GM21390 (cell line): ENCODE measurements around the gene HSDL2.
"Not testable (repeated sequence)": the region's sequence is repeated elsewhere in the genome, so short reads cannot be mapped to it uniquely, and the experiment has no call there.

Experiments
- ATAC-seq: cut with Tn5 transposase; IDR thresholded peaks from one replicate; pipeline ENCODE4 v1.9.1; 2021; ENCODE audit not compliant: unreplicated experiment

HSDL2 gene

DNA sequence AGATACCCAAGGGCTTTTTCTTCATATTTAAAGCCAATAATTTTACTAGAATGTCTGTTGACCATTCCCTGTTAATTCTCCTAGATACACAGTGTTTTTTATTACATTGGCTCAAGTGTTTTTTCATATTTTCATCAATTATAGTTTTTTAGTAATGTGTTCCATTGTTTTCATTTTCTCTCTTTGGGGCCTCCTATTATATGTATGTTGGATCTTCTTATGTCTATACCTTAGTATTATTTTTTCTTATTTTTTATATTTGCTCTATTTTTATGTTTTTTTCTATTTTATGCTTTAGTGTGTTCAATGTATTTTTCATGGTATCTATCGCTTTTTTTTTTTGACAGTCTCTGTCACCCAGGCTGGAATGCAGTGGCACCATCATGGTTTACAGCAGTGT is 114.2 kb downstream of the HSDL2 start:
- ATAC-seq = no peak

DNA sequence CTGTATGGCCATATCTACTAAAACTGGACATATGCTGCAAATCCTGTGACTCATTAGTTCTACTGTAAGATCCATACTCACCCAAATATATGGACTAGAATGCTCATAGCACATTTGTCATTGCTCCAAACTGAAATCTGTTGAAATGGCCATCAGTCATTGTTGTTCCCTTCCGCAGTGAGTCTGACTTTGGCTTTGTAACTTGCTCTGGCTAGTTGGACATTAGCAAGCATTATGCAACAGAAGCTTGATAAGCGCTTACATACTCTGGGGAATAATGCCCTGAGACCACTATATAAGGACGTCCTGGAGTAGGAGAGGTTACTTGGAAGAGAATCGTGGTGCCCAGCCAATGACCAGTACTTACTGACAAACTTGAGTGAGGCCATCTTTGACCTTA is 115.7 kb downstream of the HSDL2 start:
- ATAC-seq = no peak

DNA sequence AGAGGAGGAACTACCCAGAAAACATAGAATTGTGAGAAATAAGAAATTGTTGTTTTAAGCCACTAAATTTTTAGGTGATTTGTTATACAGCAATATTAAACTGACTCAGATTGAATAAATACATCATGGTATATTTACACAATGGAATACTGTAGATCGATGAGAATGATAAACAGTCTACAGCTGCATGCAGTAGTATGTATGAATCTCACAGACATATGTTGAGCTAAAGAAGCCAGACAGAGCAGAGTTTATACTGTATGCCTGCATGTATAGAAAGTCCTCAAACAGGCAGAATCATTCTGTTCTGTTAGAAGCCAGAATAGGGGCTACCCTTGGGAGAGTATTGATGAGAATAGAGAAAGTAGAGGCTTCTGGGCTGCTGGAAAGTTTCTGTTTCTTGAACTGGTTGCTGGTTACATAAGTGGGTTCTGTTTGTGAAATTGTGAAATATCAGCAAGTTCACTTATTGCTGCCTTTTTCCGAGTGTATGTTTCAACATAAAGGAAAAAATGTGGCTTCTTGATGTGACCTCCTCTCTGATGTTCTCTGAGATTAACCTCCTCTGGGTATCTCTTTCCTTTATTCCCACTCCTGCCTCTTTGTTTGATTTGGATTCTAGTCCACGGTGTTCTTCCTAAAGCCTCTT is 116.3 kb downstream of the HSDL2 start:
- no peak for ATAC-seq

DNA sequence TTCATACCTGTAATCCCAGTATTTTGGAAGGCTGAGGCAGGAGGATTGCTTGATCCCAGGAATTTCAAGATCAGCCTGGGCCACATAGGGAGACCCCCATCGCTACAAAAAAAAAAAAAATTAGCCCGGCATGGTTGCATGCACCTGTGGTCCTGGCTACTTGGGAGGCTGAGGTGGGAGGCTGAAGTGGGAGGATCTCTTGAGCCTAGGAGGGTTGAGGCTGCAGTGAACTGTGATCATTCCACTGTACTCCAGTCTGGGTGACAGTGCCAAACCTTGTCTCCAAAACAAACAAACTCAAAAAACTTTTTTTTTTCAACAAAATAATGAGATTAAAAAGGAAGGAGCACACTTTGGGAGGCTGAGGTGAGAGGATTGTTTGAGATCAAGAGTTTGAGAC is 120.9 kb downstream of the HSDL2 start:
- no peak for ATAC-seq

DNA sequence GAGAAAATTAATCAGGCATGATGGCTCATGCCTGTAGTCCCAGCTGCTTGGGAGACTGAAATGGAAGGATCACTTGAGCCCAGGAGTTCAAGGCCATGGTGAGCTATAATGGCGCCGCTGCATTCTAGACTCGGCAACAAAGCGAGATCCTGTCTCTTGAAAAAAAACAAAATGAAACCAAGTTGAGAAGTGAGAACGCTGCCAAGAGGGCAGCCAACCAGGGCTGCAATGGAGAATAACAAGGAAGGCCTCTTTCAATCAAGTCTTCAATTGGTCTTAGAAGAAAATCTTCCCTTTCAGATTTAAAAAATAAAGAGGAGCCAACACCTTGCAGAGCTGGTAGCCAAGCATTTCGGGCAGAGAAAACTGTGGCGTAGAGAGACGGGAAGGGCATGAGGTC is 121.4 kb downstream of the HSDL2 start:
- ATAC-seq = no peak

DNA sequence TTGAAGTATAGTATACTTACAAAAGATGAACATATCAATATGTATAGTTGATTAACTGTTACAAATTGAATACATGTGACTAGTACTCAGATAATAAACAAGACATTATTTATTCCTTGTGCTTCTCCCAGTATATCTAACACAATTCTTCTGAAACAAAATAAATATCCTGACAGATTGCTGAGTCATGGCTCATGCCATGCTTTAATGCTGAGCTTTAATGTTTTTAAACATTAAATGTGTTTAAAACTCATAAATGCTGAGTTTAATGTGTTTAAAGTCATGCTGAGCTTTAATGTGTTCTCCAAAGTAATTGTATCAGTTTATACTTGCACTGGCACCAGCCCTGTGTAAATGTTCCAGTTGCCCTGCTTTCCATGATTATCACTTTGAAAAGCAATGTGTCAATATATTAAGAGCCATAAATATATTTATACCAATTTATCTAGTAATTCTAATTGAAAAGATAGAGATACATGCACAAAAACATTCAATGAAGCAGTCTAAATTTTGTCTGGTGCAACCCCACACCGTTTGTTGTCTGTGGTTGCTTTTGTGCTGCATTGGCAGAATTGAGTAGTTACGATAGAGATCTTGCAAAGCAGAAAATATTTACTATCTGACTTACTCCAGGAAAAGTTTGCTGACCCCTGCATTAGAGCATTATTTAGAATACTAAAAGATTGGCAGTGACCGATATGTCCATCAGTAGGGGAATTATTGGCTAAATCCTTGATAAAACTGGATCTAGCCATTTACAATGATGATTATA is 122.5 kb downstream of the HSDL2 start:
- no peak for ATAC-seq

DNA sequence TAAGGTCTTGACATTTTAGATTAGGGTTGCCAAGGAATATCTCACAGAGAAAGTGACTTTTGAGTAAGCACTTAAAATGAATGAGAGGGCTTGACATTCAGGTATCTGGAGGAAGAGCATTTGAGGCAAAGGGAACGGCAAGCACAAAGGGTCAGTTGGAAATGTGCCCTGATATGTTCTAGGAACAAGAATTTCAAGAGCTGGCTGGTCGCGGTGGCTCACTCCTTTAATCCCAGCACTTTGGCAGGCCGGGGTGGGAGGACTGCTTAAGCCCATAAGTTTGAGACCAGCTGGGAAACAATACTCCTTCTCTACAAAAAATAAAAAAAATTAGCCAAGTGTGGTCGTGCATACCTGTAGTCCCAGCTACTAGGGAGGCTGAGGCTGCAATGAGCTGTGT is 123.3 kb downstream of the HSDL2 start:
- no peak for ATAC-seq

DNA sequence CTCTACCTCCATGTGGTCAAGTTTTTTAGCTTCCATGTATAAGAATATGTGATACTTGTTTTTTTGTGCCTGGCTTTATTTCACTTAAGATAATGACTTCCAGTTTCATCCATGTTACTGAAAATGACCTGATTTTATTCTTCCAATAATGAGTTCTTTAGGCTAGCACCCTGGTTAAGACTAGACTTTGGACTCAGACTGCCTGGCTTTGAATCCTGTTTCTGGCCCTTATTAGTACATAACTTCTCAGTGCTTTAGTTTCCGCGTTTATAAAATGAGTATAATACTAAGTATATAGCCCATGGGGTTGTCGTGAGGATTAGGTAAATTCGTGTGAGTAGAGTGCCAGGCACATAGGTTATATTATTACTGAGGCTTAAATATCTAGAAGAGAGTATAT is 125.2 kb downstream of the HSDL2 start:
- ATAC-seq = no peak

DNA sequence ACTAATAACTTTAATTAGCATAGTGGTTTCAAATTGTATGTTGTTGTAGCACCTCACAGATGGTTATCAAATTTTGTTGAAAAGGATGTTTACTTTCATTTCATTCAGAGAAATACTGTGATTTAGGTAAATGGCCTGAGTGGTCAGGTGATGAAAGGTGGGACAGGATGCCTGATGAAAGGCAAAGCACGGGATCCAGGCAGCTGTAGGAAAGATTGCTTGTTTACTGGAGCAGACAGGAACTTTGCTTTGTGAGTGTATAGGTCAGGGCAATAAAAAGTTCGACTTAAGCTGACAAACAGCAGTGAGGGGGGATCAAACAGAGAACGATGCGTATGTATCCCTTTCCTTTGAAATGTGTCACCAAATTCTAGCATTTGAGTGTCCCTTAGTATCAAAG is 125.7 kb downstream of the HSDL2 start:
- ATAC-seq = no peak

DNA sequence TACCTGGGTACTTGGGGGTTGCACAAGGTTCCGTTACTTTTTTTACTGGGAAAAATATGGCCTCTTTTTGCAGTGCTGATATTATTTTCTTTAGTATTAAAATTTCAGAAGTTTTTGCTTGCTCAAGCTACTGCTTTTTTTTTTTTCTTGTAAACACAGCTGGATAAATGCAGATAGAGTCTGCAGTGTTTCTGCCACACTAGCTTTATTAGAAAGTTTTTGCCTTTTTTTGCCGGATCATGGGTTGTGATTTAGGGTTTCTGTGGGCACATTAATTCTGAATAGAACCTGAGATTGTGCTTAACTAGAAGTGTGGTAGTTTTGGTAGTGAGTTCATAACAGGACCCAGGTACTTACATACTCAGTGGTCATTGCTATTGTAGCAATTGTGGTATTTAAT is 126.7 kb downstream of the HSDL2 start:
- ATAC-seq = no peak

DNA sequence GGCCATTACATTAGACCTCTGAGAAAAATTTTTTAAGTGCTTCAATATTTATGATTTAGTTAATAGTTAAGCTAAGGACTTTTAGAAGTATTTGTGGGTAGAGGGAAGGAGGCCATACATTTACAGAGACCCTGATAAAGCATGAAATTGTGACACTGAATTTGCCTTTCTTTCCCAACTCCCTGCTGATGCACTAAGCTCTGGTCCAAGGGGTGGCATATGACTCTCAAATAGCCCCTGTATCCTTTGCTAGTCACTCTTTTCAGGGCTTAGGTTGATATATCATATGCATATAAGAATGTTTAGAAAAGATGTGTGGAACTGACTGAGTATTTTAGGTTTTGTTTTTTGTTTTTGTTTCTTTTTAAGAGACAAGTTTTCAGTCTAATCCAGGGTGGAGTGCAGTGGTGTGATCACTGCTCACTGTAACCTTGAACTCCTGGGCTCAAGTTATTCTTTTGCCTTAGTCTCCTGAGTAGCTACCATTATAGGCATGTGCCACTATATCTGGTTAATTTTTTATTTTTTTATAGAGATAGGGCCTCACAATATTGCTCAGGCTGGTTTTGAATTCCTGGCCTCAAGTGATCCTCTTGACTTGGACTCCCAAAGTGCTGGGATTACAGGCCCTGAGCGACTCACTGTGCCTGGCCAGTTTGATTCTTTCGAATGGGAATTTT is 127.2 kb downstream of the HSDL2 start:
- no peak for ATAC-seq

DNA sequence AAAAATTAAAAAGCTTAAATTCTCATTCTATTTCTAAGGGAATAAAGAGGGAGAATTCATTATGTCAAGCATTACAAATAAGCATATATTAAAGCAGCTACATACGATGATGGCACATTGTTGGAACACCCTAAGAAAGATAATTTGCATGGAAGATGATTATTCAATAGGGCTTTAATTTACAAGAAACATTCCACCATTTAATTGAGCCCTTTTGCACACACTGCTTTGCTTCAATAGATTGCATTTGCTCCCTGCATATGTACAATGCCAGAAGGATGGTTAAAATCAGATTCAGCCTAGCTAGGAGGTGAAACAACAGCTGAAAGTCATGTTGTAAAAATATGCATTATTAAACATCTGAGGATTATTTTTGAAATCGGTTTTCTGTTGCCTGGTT is 128.5 kb downstream of the HSDL2 start:
- ATAC-seq = no peak

DNA sequence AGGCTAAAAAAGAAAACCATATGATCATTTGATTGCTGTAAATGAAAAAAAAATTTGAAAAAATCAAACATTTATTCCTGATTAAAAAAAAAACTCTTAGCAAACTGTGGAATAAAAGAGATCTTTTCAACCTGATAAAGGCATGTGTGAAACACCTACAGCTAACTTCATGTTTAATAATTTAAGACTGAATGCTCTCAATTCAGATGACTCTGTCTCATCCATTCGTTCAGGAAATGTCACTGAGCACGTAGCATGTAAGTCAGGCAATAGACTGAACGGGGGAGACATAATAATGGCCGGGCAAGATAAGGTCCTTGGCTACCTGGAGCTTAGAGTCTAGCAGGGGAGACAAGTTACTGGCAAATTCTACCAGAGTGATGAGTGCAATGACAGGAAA is 132.5 kb downstream of the HSDL2 start:
- ATAC-seq = not testable (repeated sequence)

DNA sequence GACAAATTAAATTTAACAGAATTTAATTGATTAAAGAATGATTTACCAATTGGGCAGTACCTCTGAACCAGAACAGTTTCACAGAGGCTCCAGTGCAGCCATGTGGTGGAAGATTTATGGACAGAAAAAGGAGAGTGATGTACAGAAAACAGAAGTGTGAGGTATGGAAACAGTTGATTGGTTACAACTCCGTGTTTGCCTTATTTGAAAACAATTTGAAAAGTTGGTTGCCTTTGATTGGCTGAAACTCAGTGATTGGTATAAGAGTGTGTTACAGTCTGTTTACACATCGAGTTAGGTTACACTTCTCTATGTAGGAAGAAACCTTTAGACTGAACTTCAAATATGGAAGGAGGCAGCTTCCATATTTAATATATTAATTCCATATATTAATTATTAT is 136.9 kb downstream of the HSDL2 start:
- ATAC-seq = no peak

DNA sequence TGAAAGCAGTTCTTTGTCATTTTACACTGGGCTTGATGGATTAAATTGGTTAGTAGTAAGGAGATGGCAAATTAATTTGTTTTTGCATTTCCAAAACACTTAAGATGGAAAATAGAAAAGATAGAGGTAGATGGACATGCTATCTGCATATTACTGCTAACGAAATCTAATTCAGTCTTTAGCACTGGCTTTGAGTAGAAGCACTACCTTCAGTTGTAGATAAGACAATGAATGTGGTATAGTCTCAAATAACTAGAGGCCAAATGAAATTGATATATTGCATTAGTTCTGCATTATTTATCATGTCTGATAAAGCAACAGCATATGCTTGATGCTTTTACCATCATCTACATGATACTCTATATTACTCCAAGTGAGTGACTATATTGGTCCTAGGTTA is 140.2 kb downstream of the HSDL2 start:
- no peak for ATAC-seq

DNA sequence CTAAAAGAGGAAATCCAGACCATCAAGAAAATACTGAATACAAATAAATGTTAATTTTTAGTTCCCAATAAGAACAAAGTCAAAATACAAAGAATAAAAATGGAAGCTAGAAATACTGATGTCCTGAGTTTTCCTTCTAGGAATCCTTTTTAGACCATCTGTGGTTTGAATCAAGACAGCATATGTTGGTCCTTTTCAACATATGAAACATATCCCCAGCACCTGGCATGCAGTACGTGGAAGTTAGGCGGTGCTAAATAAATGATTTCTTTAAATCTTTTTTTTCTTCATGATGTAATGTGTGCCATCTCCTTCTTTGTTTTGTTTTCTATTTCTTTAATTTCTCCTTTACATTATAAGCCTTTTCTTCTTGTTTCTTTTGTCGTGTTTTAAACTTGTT is 140.7 kb downstream of the HSDL2 start:
- ATAC-seq = no peak
